ENCODE results near the gene MGMT. TPM values are rescaled to one million over a fixed set of nuclear protein-coding genes. Genes with fewer than 3 reads are reported as not detected.

Gene MGMT
- total and polyA plus RNA-seq, 2 experiments from 2014 or later = 19.3 to 21.9 TPM

GRCh38 chr10:129772468-129773358 lies 305.7 kb downstream of the MGMT start (continued):
- TF ChIP-seq REST (IDR thresholded peaks at IDR 0.05; ENCODE audit: unreplicated experiment) = no peak
- TF ChIP-seq EZH2phosphoT487 (IDR thresholded peaks at IDR 0.05; ENCODE audit: unreplicated experiment) = no peak
- no peak for TF ChIP-seq ETS1 (IDR thresholded peaks at IDR 0.05)
- no peak for TF ChIP-seq CREB1 (CRISPR knock-in tag; IDR thresholded peaks at IDR 0.05; ENCODE audit: low read depth)
- TF ChIP-seq STAT1 (IDR thresholded peaks at IDR 0.05; ENCODE audit: unreplicated experiment) = no peak

- no peaks in the 10 kb centered on the region for H3K4me1 Mint-ChIP-seq
- H4K20me1 ChIP-seq (replicated peaks; ENCODE audit: insufficient read depth) = no peaks in the 10 kb centered on the region
- H3F3A ChIP-seq (replicated peaks; ENCODE audit: low read depth) = no peaks in the 10 kb centered on the region
- ATAC-seq = no peak
- no peak overlapping the region for H3K4me3 ChIP-seq
- no peak for DNase-seq (ENCODE audit: low spot score)
- H3K79me2 ChIP-seq (replicated peaks; ENCODE audit: insufficient read depth) = no peaks in the 10 kb centered on the region
- no peaks in the 10 kb centered on the region for H3K36me3 ChIP-seq (ENCODE audit: insufficient read depth)
- no peak overlapping the region for H3K4me3 Mint-ChIP-seq
- H3K27me3 ChIP-seq (ENCODE audit: insufficient read depth) = no peaks in the 10 kb centered on the region
- H3K9me2 ChIP-seq (ENCODE audit: insufficient read depth) = no peaks in the 10 kb centered on the region
- no peak overlapping the region for H2AFZ ChIP-seq
- no peak overlapping the region for H3K4me2 ChIP-seq
- no peaks in the 10 kb centered on the region for H3K36me3 Mint-ChIP-seq (ENCODE audit: low read depth)
- no peak overlapping the region for H3K27ac Mint-ChIP-seq
- no peaks in the 10 kb centered on the region for H3K9me3 Mint-ChIP-seq
- H3K27me3 Mint-ChIP-seq (ENCODE audit: insufficient read depth, low read depth, poor library complexity) = peaks cover 2% of the 10 kb centered on the region
- H3K4me1 ChIP-seq (ENCODE audit: insufficient read depth) = no peaks in the 10 kb centered on the region
- H3K27ac ChIP-seq (ENCODE audit: low read depth) = no peak overlapping the region
- TF ChIP-seq ZNF462 (CRISPR knock-in tag; IDR thresholded peaks at IDR 0.05) = no peak
- TF ChIP-seq REST (IDR thresholded peaks at IDR 0.05; ENCODE audit: unreplicated experiment) = no peak
- no peak for TF ChIP-seq POLR2AphosphoS5 (IDR thresholded peaks at IDR 0.05; ENCODE audit: low read depth)
- no peak for TF ChIP-seq STAT1 (IDR thresholded peaks at IDR 0.05; ENCODE audit: unreplicated experiment)
- TF ChIP-seq ZNF331 (CRISPR knock-in tag; IDR thresholded peaks at IDR 0.05; ENCODE audit: low read depth) = no peak
Observed at GRCh38 chr10:129773359-129773990, 306.4 kb downstream of the MGMT start.
